Measurements from ENCODE around the gene AGBL1.

The AGBL1 gene

GRCh38 chr15:86645925-86646500 is 566.3 kb downstream of the AGBL1 start:
- no peak for DNase-seq (ENCODE audit: low read depth)

GRCh38 chr15:86647810-86648440 is 568.3 kb downstream of the AGBL1 start:
- DNase-seq (ENCODE audit: low read depth): no peak

- no peak for DNase-seq (ENCODE audit: low read depth)
Measured at GRCh38 chr15:86649277-86649676, 569.6 kb downstream of the AGBL1 start.

- DNase-seq (ENCODE audit: low read depth): no peak
Measured at GRCh38 chr15:86650094-86650493, 570.4 kb downstream of the AGBL1 start.

GRCh38 chr15:86653344-86654197 is 573.9 kb downstream of the AGBL1 start:
- DNase-seq (ENCODE audit: low read depth): no peak

- no peak for DNase-seq (ENCODE audit: low read depth)
Measured at GRCh38 chr15:86654501-86654900, 574.8 kb downstream of the AGBL1 start.

- DNase-seq (ENCODE audit: low read depth): no peak
Measured at GRCh38 chr15:86657305-86657704, 577.6 kb downstream of the AGBL1 start.

- no peak for DNase-seq (ENCODE audit: low read depth)
Measured at GRCh38 chr15:86659724-86660411, 580.2 kb downstream of the AGBL1 start.

- no peak for DNase-seq (ENCODE audit: low read depth)
Measured at GRCh38 chr15:86661580-86661979, 581.9 kb downstream of the AGBL1 start.

- DNase-seq (ENCODE audit: low read depth): no peak
Measured at GRCh38 chr15:86663304-86663703, 583.6 kb downstream of the AGBL1 start.

GRCh38 chr15:86663979-86664378 is 584.3 kb downstream of the AGBL1 start:
- DNase-seq (ENCODE audit: low read depth): no peak

GRCh38 chr15:86664581-86664980 is 584.9 kb downstream of the AGBL1 start:
- no peak for DNase-seq (ENCODE audit: low read depth)

- no peak for DNase-seq (ENCODE audit: low read depth)
Measured at GRCh38 chr15:86676002-86676401, 596.3 kb downstream of the AGBL1 start.

GRCh38 chr15:86677278-86677677 is 597.6 kb downstream of the AGBL1 start:
- DNase-seq (ENCODE audit: low read depth): no peak

- no peak for DNase-seq (ENCODE audit: low read depth)
Measured at GRCh38 chr15:86685263-86685662, 605.6 kb downstream of the AGBL1 start.

- no peak for DNase-seq (ENCODE audit: low read depth)
Measured at GRCh38 chr15:86689006-86689405, 609.3 kb downstream of the AGBL1 start.

GRCh38 chr15:86690566-86690965 is 610.9 kb downstream of the AGBL1 start:
- DNase-seq (ENCODE audit: low read depth): no peak

GRCh38 chr15:86691091-86691663 is 611.5 kb downstream of the AGBL1 start:
- no peak for DNase-seq (ENCODE audit: low read depth)

GRCh38 chr15:86700864-86701610 is 621.4 kb downstream of the AGBL1 start:
- DNase-seq (ENCODE audit: low read depth): no peak

- no peak for DNase-seq (ENCODE audit: low read depth)
Measured at GRCh38 chr15:86701611-86701963, 621.9 kb downstream of the AGBL1 start.

- DNase-seq (ENCODE audit: low read depth): no peak
Measured at GRCh38 chr15:86706813-86707212, 627.1 kb downstream of the AGBL1 start.

- no peak for DNase-seq (ENCODE audit: low read depth)
Measured at GRCh38 chr15:86711476-86711875, 631.8 kb downstream of the AGBL1 start.

Data from activated T-helper 9 cell treated with anti-CD3 and anti-CD28 coated beads, Interleukin-2, amount 50 U/mL, for 16 hours (primary cell).